ENCODE data around the gene DHODH. TPM values are rescaled to one million over a fixed set of nuclear protein-coding genes. Genes with fewer than 3 reads are reported as not detected.

DHODH gene
- polyA plus RNA-seq, 2 of the 4 experiments (the other 2 are of a cell fraction), result 9.7 to 13.2 TPM

DNA sequence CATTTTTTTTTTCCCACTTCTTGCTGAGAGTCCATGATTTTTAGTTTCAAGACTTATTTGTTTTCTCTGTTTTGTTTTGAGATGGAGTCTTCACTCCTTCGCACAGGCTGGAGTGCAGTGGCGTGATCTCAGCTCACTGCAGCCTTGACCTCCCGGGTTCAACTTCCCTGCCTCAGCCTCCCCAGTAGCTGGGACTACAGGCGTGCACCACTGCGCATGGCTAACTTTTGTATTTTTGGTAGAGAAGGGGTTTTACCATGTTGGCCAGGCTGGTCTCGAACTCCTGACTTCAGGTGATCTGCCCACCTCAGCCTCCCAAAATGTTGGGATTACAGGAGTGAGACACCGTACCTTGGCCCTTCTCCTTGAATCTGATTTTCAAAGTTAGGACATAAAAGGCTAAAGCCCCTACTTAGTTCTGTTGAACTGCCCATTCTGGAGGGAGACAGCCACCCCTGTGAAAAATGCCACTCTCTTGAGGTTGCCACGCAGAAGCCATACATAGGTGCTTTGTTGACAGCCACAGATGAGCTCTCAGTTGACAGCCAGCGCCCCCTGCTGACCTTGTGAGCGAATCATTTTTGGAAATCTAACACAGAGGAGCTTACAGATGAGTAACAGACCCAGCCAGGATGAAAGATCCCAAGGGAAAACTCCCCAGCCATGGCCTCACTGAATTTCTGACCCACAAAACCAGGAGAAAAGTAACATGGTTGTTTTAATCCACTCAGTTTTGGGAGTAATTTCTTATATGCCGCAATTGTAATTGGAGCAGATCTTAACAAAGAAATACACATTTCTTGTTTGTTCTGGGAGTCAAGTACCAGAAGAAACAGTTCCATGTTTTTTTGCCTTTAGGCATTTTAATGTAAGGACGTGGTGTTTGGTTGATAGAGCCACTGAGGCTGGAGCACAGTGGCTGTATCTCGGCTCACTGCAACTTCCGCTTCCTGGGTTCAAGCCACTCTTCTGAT is 47.2 kb upstream of the DHODH start:
- peak; percentile 98 to 99 for ATAC-seq
- POLR2A ChIA-PET, result interaction anchor here (0.6 kb wide), 1 partner anchor 397 kb away, joined by 4 read pairs; no protein-coding TSS in a partner anchor
- H3K9me3 ChIP-seq, result no peaks in the 10 kb centered on the region
- no peak for FAIRE-seq
- DNase-seq (ENCODE audit: low read depth in 1 of 2, low spot score in 1 of 2), result peak; percentile 77 to 88
- H3K27ac ChIP-seq, result no peak overlapping the region
- TF ChIP-seq, protein P1, sequence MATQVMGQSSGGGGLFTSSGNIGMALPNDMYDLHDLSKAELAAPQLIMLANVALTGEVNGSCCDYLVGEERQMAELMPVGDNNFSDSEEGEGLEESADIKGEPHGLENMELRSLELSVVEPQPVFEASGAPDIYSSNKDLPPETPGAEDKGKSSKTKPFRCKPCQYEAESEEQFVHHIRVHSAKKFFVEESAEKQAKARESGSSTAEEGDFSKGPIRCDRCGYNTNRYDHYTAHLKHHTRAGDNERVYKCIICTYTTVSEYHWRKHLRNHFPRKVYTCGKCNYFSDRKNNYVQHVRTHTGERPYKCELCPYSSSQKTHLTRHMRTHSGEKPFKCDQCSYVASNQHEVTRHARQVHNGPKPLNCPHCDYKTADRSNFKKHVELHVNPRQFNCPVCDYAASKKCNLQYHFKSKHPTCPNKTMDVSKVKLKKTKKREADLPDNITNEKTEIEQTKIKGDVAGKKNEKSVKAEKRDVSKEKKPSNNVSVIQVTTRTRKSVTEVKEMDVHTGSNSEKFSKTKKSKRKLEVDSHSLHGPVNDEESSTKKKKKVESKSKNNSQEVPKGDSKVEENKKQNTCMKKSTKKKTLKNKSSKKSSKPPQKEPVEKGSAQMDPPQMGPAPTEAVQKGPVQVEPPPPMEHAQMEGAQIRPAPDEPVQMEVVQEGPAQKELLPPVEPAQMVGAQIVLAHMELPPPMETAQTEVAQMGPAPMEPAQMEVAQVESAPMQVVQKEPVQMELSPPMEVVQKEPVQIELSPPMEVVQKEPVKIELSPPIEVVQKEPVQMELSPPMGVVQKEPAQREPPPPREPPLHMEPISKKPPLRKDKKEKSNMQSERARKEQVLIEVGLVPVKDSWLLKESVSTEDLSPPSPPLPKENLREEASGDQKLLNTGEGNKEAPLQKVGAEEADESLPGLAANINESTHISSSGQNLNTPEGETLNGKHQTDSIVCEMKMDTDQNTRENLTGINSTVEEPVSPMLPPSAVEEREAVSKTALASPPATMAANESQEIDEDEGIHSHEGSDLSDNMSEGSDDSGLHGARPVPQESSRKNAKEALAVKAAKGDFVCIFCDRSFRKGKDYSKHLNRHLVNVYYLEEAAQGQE (IDR thresholded peaks at IDR 0.05), result no peak
- TF ChIP-seq RAD21 (conservative IDR thresholded peaks at IDR 0.05 in 1 of 2, IDR thresholded peaks at IDR 0.05 in 1 of 2) (peak; percentile 81 to 91), CTCF (IDR thresholded peaks at IDR 0.05) (peak; percentile 79), SMC3 (IDR thresholded peaks at IDR 0.05) (peak; percentile 59)
- 41% methylated on average over 14 of the region's 14 CpGs for WGBS (ENCODE audit: missing lambda C conversion rate)
- no peak overlapping the region for H3K4me3 ChIP-seq
- H3K4me1 ChIP-seq, result no peaks in the 10 kb centered on the region
- no peak overlapping the region for H3K4me2 ChIP-seq
- CTCF ChIA-PET, result interaction anchor here (0.6 to 3.9 kb wide), 43 partner anchors 9 to 431 kb away, joined by 3 to 19 read pairs (median 4); no protein-coding TSS in a partner anchor

DNA sequence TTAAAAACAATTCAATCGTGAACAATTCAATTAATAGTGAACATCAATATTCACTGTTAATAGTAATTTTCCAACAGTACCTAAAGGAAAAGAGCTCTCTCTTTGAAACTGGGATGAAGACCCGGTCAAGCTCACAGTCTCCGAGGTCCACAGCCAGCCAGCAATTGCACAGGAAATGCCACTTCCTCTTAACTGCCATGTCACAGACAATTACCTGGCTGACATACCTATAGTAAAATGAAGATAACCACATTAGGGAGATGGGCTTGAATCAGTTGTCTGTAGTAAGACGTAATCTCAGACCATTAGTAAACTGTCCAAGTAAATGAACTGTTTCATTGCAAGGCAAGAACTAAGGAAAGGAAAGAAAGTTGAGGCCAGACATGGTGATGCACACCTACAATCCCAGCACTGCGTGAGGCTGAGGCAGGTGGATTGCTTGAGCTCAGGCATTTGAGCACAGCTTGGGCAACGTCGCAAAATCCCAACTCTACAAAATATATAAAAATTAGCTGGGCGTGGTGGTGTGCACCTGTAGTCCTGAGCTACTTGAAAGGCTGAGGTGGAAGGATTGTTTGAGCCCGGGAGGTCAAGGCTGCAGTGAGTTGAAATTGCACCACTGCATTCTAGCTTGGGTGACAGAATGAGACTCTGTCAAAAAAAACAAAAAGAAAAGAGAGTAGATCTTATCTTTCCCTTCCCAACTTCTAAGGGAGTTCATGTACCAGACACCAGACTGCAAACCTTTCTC is 45.2 kb upstream of the DHODH start:
- ChIA-PET CTCF (interaction anchor here (3.9 kb wide), 1 partner anchor 81 kb away, joined by 19 read pairs; no protein-coding TSS in a partner anchor), POLR2A (no interaction called here)
- 57% methylated on average over 9 of the region's 9 CpGs for WGBS (ENCODE audit: missing lambda C conversion rate)

DNA sequence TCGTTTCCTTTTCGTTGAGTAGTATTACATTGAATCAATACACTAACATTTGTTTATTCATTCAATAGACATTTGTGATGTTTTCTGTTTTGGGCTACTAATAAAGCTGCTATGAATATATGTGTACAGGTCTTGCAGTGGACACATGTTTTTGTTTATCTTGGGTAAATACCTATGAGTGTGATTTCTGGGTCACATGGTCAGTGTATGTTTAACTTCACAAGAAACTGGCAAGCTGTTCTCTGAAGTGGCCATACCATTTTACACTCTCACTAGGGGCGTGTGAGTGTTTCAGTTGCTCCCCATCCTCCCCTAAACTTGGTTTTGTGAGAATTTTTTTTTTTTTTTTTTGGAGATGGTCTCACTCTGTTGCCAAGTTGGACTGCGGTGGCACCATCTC is 43.3 kb upstream of the DHODH start:
- no peaks in the 10 kb centered on the region for H3K4me1 ChIP-seq
- CTCF ChIA-PET, result interaction anchor here (1.5 kb wide), 1 partner anchor 9 kb away, joined by 6 read pairs; no protein-coding TSS in a partner anchor
- no peak overlapping the region for H3K27ac ChIP-seq
- no peak overlapping the region for H3K4me3 ChIP-seq
- no peaks in the 10 kb centered on the region for H3K9me3 ChIP-seq
- ATAC-seq, result no peak
- WGBS (ENCODE audit: missing lambda C conversion rate), result 74% methylated on average over 4 of the region's 4 CpGs
- POLR2A ChIA-PET, result no interaction called here
- DNase-seq (ENCODE audit: low read depth in 1 of 2, low spot score in 1 of 2), result no peak
- no peak for FAIRE-seq
- no peak overlapping the region for H3K4me2 ChIP-seq
- TF ChIP-seq, protein P2, sequence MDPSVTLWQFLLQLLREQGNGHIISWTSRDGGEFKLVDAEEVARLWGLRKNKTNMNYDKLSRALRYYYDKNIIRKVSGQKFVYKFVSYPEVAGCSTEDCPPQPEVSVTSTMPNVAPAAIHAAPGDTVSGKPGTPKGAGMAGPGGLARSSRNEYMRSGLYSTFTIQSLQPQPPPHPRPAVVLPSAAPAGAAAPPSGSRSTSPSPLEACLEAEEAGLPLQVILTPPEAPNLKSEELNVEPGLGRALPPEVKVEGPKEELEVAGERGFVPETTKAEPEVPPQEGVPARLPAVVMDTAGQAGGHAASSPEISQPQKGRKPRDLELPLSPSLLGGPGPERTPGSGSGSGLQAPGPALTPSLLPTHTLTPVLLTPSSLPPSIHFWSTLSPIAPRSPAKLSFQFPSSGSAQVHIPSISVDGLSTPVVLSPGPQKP (IDR thresholded peaks at IDR 0.05; ENCODE audit: low read depth, low read length), result no peak

More for the DNA sequence above, 45.2 kb upstream of the DHODH start:
- Histone ChIP-seq H3K27ac (no peak overlapping the region), H3K4me1 (no peaks in the 10 kb centered on the region), H3K4me2 (no peak overlapping the region), H3K9me3 (no peaks in the 10 kb centered on the region), H3K4me3 (no peak overlapping the region)
- DNase-seq (ENCODE audit: low read depth in 1 of 2, low spot score in 1 of 2), result no peak
- ATAC-seq, result no peak
- TF ChIP-seq FOSB (CRISPR knock-in tag; IDR thresholded peaks at IDR 0.05), result no peak
- TF ChIP-seq RNF2 (IDR thresholded peaks at IDR 0.05; ENCODE audit: borderline replicate concordance, low read depth), result no peak
- FAIRE-seq, result no peak

All from A549 (cell line).